K562 treated with DMSO at 1 percent for 24 hours (cell line): ENCODE results near the gene PFKFB4. TPM values are rescaled to one million over a fixed set of nuclear protein-coding genes. Genes with fewer than 3 reads are reported as not detected.

Experiments
- total RNA-seq: library from RNA; unstranded; fragments of 300-600 nt; gene quantifications from 2 replicates; pipeline ENCODE4 v1.2.3, GENCODE V29; 2022; ENCODE audit warnings: low read depth; ENCODE audit not compliant: insufficient read depth

The PFKFB4 gene
- 11.1 and 11.2 TPM in 2 replicates for total RNA-seq

GRCh38 chr3:48556796-48557626 is at the start of gene PFKFB4:
PFKFB4 (minus strand) TSS chr3:48556803; CDS start chr3:48556777, 26 bp downstream.

GRCh38 chr3:48595075-48595525 is 38.5 kb upstream of the PFKFB4 start, which contains the start of gene COL7A1:
COL7A1 (minus strand) TSS chr3:48595329; CDS start chr3:48595159, 170 bp downstream.

GRCh38 chr3:48563382-48563918 is 6.8 kb upstream of the PFKFB4 start, which contains the start of gene UCN2:
UCN2 (minus strand) TSS chr3:48563781; CDS start chr3:48563124, 657 bp downstream.

GRCh38 chr3:48504051-48504946 is 52.3 kb downstream of the PFKFB4 start, which contains the start of gene SHISA5:
SHISA5 (minus strand) TSS chr3:48504174; CDS start chr3:48504094, 80 bp downstream.

Other genes with a start within 250 kb of the PFKFB4 start
- not detected in 2 replicates for gene SPINK8, start 223.1 kb downstream of the PFKFB4 start, total RNA-seq
- not detected in 2 replicates for gene FBXW12, start 184.6 kb downstream of the PFKFB4 start, total RNA-seq
- 10.6 and 20.6 TPM in 2 replicates for gene PLXNB1, start 126.7 kb downstream of the PFKFB4 start, total RNA-seq
- 11.3 and 13.1 TPM in 2 replicates for gene CCDC51, start 116.7 kb downstream of the PFKFB4 start, total RNA-seq
- gene TMA7, start 116.5 kb downstream of the PFKFB4 start, total RNA-seq: 140 and 171 TPM in 2 replicates
- 7.0 and 7.4 TPM in 2 replicates for gene ATRIP, start 110.1 kb downstream of the PFKFB4 start, total RNA-seq
- 122 and 130 TPM in 2 replicates for gene SHISA5, start 52.6 kb downstream of the PFKFB4 start, total RNA-seq
- gene UCN2, start 7.0 kb upstream of the PFKFB4 start, total RNA-seq: not detected in 2 replicates
- 1.1 and 1.5 TPM in 2 replicates for gene COL7A1, start 38.5 kb upstream of the PFKFB4 start, total RNA-seq
- 313 and 317 TPM in 2 replicates for gene UQCRC1, start 52.8 kb upstream of the PFKFB4 start, total RNA-seq
- not detected in 2 replicates for gene TMEM89, start 65.0 kb upstream of the PFKFB4 start, total RNA-seq
- 21.8 and 28.5 TPM in 2 replicates for gene SLC26A6, start 78.7 kb upstream of the PFKFB4 start, total RNA-seq
- 1.7 and 2.1 TPM in 2 replicates for gene CELSR3, start 106.1 kb upstream of the PFKFB4 start, total RNA-seq
- 25.6 and 27.7 TPM in 2 replicates for gene NCKIPSD, start 129.1 kb upstream of the PFKFB4 start, total RNA-seq
- gene IP6K2, start 160.4 kb upstream of the PFKFB4 start, total RNA-seq: 56.1 and 62.7 TPM in 2 replicates